HG03354 (cell line): ENCODE measurements around the gene DCLK1.

Source experiments
- ATAC-seq: cut with Tn5 transposase; IDR thresholded peaks from one replicate; pipeline ENCODE4 v1.9.1; 2021; ENCODE audit warnings: mild to moderate bottlenecking; ENCODE audit not compliant: unreplicated experiment, poor library complexity, severe bottlenecking

The DCLK1 gene

DNA sequence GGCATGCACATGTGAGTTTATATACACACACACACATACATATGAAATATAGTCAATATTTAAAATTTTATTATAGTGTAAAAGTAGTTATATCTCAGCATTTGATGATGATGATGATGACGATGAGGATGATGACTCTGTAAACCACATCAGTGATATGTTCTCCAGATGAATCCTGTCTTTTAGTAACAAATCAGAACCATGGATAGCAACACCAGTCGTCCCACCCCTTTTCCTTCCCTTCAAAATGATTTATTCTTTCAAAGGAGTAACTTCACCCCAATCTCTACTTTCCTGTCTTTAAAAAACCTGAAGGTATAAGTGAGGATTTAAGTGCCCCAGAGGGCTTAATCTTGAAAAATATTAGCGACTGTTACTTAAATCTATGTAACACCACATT, 74.1 kb downstream of the DCLK1 start:
- no peak for ATAC-seq

DNA sequence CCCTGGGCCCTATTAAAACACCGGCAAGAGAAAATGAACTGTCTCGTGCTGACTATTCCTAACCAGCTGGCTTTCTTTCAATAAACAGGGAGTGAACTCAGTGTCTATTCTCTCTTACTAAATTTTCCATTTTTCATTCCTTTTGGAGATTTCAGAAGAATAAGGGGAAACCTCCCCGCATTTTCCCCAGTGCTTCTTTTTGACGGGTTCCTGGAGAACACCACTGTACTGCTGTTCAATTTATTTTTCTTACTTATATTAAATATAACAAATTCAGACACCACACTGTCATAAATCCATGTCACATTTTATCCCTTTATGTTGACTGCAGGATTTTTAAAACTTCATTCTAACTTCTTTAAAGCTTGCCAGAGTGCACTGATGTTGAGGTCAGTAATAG, 75.8 kb downstream of the DCLK1 start:
- ATAC-seq = no peak

DNA sequence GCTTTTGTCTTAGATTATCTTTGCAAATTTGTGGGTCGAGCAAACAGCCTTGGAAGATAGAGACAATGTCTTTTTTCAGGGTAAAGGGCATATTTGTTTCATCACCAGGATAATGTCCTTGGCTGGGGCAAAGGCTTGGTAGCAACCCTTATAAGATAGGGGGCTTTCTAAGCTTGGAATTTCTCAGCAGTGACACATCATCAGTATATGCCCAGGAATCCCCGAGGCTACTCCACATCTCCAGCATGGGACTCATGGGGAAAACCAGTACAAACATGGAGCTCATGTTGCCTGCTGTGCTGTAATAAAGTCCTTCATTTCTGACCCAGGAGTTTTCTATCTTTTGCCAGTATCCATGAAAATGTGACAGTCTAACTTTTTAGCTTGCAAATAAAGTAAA, 77.1 kb downstream of the DCLK1 start:
- no peak for ATAC-seq

DNA sequence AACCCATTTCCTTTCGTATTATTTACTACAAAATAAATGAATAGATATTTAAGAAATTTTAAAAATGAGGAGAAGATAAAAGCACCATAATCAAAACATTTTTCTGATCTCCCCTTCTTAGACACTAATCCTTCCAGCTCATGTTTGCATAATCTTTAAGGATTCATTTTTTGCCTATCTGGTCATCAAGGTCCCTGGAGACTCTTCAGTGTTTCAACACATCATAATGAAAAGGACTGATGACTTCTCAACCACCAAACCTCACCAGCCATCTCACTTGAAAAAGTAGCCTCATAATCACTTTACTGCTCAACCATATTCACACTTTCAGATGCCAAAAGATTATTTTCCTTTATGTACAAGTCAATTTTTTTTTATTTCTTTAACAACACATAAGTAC, 80.1 kb downstream of the DCLK1 start:
- no peak for ATAC-seq

DNA sequence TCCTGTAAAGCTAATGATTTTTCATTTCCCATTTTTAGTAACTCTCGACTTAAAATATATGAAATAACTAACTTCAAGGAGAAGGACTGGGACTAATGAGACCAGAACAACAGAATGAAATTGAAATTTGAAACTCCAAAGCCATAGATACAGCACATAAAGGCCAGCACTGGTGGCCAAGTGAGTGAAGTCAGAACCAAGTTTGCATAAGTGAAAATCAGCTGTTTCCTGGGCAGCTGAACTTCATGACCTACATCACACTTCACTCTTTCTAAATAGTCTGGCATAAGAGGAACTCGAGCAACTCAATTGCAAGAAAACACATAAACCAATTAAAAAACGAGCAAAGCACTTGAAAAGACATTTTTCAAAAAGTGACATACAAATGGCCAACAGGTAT, 84.5 kb downstream of the DCLK1 start:
- ATAC-seq = no peak

DNA sequence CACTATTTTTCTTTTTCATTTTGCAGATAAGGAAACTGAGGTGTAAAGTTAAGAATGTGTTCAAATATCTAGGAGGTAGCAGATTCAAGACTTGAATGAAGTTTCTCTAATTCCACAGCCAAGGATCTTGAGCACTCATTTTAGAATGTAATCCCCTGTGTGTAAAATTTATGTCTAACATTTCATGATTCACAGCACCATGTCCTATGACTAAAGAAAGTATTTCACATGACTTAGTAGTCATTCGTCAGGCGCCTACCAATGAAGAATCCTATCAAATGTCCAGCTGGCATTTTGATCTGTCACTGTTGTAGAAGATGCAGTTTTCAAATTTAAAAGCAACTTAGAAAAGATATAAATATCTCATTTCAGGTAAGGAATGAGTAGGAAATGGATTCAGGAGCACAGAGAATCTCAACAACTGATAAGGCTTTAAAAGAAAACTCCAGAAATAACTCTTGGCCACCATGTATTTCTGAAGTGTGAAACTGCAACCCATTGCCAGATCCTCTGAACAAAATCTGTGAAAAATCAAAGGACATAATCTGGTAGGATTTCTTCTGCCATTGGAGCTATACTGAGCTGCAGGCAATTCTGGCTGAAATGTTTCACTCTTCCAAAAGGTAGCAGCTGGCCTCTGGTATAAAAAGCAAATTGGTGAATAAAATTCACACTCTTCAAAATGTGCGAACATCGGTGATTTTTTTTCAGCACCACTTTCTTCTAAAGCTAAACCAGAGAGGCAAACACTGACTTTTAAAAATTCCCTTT, 92.2 kb downstream of the DCLK1 start:
- ATAC-seq = no peak

DNA sequence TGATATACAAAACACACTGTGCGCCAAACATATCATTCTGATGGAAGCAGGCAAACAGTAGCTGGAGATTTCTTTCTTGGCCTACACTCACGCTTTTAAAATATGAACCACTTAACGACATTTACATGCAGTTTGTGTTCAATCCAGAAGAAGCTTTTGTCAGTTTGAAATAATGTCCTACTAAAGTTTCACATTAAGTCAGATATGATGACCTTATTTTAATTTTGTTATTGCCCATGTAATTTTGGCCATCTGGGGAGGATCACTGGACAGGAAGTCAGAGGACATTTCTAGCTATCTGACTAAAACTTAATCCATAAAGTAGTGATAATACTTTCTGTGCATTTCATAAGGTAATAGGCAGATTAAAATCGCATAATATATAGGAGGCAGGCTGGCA, 98.1 kb downstream of the DCLK1 start:
- no peak for ATAC-seq

DNA sequence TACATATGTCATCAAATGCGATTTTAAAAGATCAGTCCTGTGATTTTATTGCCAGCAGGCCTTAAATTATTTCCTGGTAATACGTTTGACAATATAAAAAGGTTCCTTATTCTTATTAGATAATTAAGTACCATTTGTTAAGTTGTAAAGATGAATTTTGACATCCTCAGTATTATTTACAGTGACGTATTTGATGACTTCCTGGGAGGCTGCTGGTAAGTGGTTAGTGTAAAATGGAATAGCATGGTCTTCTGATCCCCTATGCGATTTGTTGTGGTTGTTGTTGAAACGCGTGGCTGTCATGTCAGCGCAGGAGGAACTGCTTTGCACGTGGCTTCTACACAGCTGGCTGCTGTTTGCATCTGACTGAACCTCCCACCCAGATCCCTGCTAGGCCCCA, 99.7 kb downstream of the DCLK1 start:
- no peak for ATAC-seq

DNA sequence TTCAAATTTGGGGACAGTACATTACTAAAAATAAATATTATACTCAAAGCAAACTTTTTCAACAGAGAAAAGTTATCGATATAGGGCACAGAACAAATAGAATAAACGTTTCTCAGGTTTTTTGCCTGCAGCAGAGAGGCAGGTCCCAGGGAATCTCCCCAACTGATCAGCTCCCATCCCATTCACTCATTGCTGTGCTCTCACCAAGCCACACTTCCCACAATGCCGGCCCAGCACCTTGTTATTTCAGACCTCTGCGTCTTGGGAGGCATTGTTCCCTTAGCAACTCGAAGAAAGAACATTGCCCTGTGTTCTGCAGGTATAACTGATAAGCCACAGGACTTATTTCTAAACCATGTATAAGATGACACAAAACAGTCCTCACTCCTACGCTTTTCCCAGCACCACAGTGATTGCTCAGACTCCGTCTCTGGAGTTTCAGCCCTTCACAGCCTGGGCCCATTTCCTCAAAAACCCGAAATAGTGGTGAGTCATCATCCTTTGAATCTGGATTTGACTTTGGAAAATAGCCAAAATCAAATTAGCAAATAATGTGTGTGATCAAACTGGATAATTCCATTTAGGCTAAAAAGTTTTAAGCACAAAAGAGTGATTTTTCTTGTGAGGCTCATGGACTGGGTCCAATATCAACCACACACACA, 100.4 kb downstream of the DCLK1 start:
- no peak for ATAC-seq

DNA sequence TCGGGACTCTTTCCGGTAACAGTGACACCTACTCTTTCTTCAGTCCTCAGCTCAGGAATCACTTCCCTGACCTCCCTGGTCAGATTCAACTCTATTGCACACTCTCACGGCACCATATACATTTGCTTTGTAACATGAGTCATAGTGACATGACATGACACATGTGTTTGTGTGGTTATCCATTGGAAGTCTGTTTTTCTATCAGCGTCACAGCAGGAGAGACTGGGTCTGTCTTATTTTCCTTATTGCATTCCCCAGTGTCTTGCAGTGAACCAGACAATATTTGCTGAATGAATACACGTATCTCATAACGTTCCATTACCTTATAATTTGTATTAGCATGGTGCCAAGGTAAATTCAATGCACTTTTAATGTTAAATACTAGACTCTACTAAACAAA, 102.0 kb downstream of the DCLK1 start:
- ATAC-seq = no peak

DNA sequence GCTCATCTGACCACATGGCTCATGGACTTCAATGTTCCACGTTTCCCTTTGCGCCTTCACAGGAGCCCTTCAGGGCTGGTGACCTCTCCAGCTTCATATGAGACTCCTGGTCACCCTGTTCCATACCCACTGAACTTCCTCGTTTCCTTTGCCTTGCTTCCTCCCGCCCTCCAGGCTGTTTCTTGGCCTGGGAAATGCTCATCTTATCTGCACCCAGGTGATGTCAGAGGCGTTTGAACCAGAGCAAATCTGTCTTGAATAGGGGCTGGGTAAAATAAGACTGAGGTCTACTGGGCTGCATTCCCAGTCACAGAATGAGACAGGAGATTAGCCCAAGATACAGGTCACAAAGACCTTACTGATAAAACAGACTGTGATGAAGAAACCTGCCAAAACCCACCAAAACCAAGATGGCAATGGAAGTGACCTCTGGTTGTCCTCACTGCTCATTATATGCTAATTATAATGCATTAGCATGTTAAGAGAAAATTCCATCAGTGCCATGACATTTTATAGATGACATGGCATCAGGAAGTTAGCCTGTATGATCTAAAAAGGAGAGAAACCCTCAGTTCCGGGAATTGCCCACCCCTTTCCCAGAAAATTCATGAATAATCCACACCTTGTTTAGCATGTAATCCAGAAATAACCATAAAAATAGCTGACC, 102.7 kb downstream of the DCLK1 start:
- ATAC-seq = no peak

DNA sequence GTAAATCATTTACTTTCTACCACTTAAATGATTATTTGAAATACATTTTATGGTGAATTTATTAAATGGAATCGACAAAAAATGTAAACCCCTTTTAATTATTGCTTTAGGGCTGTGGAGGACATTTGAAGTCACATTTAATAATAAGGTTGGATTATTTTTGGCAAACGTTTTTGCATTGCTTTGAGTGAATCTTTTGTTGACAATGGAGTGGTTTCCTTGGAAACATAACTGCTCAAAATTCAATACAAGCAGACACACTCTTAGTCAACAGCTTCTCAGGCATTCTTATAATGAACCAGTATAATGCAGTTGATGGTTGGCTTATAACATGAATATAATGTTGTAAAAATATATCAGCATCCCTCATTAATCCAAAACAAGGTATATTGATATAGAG, 104.7 kb downstream of the DCLK1 start:
- no peak for ATAC-seq

DNA sequence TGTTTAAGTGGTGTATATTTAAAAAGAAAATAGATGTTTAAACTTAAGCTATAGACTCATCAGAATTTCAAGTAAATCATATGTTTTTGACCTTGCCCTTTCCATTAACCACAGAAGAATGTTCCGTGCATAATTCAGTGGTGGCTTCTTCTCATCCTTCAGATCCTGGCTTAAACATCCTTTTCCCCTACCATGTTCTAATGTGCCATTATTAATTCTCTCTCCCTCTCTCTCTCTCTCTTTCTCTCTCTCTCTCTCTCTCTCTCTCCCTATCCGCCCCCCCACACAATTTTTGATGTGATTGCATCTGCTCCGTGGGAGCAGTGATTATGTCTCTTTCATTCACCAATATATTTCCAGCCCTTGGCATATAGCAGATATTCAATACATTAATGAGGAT, 116.4 kb downstream of the DCLK1 start:
- ATAC-seq = no peak

DNA sequence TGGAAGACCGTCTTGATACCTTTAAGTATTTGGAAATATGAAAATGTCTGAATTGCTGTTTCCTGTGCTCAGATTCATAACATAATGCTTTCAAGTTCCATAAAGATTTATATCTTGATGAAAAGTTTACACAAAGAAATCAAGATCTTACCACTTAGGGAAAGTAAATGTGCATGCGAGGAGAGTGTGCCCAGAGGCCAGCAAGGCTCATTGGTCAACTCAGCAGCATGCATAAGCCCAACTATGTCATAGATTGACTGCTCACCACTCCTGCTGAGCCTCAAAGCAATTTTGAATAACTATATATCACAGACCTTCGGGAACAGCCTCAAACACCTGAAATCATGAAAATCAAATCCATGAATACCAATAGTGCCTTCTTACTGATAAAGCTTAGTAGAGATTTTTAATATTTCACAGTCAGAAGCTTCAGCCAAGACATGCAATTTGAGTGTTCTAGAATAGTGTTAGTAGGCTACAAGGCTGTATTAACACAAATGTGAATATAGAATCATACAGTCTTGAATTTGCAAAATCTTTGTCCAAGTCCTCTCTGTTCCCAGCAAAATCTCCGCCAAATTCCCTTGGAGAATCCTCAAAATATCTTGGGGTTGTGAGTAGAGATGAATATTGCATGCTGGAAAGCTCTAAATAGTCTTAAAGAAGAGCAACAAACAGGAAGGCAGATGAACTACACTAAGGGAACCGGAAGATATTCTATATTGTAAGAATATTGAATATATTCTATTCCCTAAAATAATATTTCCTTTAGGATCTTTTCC, 124.1 kb downstream of the DCLK1 start:
- no peak for ATAC-seq

DNA sequence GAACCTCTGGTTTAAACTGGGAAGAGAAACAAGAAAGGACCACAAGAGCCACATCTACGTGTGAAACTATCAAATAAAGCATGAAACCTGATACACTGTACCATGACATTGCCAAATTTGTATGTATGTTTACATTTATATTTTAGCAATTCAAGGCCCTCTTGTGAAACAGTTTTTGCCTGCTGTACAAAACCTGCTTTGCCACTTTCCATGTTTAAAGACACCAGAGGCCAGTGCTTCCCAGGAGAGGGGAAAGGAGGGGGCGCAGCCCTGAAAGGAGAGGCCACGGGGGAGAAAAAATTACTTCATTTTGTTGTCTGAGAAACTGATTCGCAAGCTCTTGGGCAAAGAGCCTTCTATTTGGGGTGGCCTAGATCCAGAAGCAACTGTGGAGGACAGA, 124.8 kb downstream of the DCLK1 start:
- no peak for ATAC-seq

DNA sequence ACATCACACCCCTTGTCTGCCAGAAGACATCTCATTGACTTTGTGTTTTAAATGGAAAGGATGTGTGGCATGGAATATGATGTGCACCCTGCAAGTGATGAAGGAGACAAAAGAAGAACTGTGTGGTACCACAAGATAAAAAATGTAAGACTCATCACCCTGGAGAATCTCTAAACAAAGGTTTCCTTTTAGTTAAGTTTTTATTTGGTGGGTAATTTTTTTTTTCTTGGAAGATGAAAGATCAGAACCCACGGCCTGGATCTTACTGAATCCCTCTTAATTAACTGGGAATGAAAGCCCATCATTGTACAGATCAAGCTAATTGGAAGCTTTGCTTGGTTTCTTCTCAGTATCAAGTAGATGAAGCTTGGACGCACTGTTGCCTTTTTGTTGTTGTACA, 129.6 kb downstream of the DCLK1 start:
- no peak for ATAC-seq

DNA sequence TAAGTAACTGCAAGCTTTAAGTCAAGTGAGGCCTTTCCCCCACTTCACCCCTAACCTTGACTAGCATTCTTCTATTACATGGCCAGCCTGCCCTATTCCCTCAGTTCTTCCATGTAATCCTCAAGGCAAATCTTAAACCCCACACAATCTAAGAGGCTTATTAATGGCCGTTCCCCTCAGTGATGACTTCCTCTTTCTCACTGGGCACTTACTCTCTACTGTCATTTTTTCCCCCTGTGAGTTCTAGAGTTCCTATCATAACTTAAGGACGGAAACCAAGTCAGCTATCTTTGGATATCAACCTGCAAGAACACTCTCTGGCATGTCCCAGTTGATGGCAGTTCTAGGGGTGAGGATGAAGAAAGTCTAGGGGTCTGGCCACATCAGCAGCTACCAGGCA, 131.2 kb downstream of the DCLK1 start:
- ATAC-seq = no peak

DNA sequence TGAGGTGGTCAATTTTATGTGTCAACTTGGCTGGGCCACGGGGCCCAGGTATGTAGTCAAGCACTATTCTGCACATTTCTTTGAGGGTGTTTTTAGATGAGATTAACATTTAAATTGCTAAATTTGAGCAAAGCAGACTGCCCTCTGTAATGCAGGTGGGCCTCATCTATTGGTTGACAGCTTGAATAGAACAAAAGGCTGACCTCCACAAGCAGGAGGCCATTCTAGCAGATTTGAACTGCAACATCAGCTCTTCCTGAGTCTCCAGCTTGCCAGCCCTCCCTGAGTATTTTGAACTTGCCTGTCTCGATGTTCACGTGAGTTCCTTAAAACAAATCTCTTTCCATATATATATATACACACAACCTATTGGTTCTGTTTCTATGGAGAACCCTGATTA, 134.8 kb downstream of the DCLK1 start:
- no peak for ATAC-seq

DNA sequence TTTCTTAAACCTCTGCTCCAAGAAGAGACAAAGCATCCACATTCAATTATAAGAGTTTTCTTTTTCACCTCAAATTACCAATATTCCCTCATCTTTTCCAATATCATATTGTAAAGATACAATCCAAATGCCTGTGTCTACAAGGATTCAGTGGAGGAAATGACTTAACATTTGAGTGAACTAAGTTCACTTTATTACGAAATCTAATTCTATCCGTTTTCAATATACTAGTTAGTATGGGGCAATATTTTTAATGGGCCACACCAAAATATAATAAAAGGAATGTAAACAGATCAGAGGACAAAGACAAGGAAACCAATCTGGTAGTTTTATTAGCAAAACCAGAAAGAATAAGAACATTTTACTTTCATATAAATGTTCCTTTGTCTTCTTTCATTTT, 136.0 kb downstream of the DCLK1 start:
- no peak for ATAC-seq

DNA sequence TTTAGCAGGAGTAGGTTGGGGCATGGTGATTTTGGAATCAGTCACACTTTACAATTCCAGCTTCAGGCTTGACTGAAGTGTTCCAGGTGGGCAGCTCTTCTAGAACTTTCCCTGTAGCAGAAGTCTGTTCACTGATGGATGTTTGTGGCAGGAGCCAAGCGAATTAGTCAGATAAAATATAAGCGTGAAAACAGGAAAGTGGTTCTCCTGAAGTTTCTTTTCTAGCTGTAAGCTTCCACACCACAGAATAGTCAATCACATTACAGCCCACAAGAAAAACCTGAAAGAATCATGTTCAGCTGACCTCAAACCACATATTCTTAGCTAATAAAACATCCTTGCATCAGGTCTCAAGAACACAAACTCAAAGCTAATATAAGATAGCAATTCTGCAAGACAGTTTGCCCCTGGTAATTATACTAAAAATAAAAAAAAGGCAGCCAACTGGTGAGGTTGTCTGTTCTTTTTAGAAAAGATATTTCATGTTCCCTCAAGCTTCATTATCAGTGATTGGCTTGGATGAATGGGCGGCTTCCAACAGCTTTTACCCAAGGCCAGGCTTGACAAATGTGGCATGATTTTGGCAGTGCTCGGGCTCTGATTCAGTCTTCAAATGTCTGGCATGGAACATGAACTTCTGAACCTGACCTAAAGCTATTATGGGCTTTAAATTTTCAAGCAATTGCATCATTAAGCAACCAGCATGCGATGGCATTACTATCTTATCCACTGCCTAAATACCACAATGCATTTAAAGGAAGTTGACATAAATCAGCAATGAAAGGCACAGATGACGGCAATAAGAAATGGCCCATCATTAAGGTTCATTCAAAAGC, 136.8 kb downstream of the DCLK1 start:
- no peak for ATAC-seq
